KOPT-K1 (cell line): ENCODE data around the gene KCTD15.

ENCODE experiments used
- H3K27ac ChIP-seq: fragments of 200-600 bp; sonication (generic); 2 replicates; pipeline ENCODE4 v1.5.1; 2016; ENCODE audit warnings: antibody characterized with exemption, mild to moderate bottlenecking, low read depth, low read length; ENCODE audit not compliant: poor library complexity, severe bottlenecking
- H3K36me3 ChIP-seq: fragments of 200-600 bp; sonication (generic); 2 replicates; pipeline ENCODE4 v1.5.1; 2017; ENCODE audit warnings: antibody characterized with exemption, mild to moderate bottlenecking, low read length, moderate library complexity; ENCODE audit not compliant: insufficient read depth
- H3K9me3 ChIP-seq: fragments of 200-600 bp; sonication (generic); 2 replicates; pipeline ENCODE4 v1.5.1; 2017; ENCODE audit warnings: antibody characterized with exemption, low read length, mild to moderate bottlenecking; ENCODE audit not compliant: insufficient read depth, poor library complexity, severe bottlenecking

KCTD15 gene

GRCh38 chr19:33763633-33764371 lies 32.9 kb upstream of the KCTD15 start:
- H3K27ac ChIP-seq = no peak overlapping the region

GRCh38 chr19:33766623-33767022 lies 30.0 kb upstream of the KCTD15 start:
- no peaks in the 10 kb centered on the region for H3K9me3 ChIP-seq
- H3K27ac ChIP-seq = no peak overlapping the region

More at GRCh38 chr19:33763633-33764371, 32.9 kb upstream of the KCTD15 start:
- Histone ChIP-seq H3K36me3 (no peaks in the 10 kb centered on the region), H3K9me3 (no peaks in the 10 kb centered on the region)

GRCh38 chr19:33767898-33768413 lies 28.7 kb upstream of the KCTD15 start:
- Histone ChIP-seq H3K27ac (no peak overlapping the region), H3K36me3 (no peaks in the 10 kb centered on the region), H3K9me3 (no peaks in the 10 kb centered on the region)

More at GRCh38 chr19:33766623-33767022, 30.0 kb upstream of the KCTD15 start:
- H3K36me3 ChIP-seq = no peaks in the 10 kb centered on the region

- Histone ChIP-seq H3K36me3 (no peaks in the 10 kb centered on the region), H3K27ac (no peak overlapping the region), H3K9me3 (no peaks in the 10 kb centered on the region)
Measured at GRCh38 chr19:33769208-33769607, 27.5 kb upstream of the KCTD15 start.

GRCh38 chr19:33770107-33770506 lies 26.6 kb upstream of the KCTD15 start:
- Histone ChIP-seq H3K36me3 (no peaks in the 10 kb centered on the region), H3K9me3 (no peaks in the 10 kb centered on the region), H3K27ac (no peak overlapping the region)

GRCh38 chr19:33771384-33772101 lies 25.1 kb upstream of the KCTD15 start:
- Histone ChIP-seq H3K9me3 (no peaks in the 10 kb centered on the region), H3K36me3 (no peaks in the 10 kb centered on the region), H3K27ac (no peak overlapping the region)

GRCh38 chr19:33772102-33772857 lies 24.4 kb upstream of the KCTD15 start:
- Histone ChIP-seq H3K36me3 (no peaks in the 10 kb centered on the region), H3K9me3 (no peaks in the 10 kb centered on the region), H3K27ac (no peak overlapping the region)

- H3K27ac ChIP-seq = no peak overlapping the region
- H3K9me3 ChIP-seq = no peaks in the 10 kb centered on the region
- H3K36me3 ChIP-seq = no peaks in the 10 kb centered on the region
Measured at GRCh38 chr19:33772858-33773180, 23.9 kb upstream of the KCTD15 start.

- H3K36me3 ChIP-seq = no peaks in the 10 kb centered on the region
- no peaks in the 10 kb centered on the region for H3K9me3 ChIP-seq
- no peak overlapping the region for H3K27ac ChIP-seq
Measured at GRCh38 chr19:33773704-33774624, 22.7 kb upstream of the KCTD15 start.

- no peak overlapping the region for H3K27ac ChIP-seq
- H3K9me3 ChIP-seq = no peaks in the 10 kb centered on the region
- no peaks in the 10 kb centered on the region for H3K36me3 ChIP-seq
Measured at GRCh38 chr19:33774751-33775150, 21.9 kb upstream of the KCTD15 start.

GRCh38 chr19:33775731-33776487 lies 20.8 kb upstream of the KCTD15 start:
- Histone ChIP-seq H3K27ac (no peak overlapping the region), H3K36me3 (no peaks in the 10 kb centered on the region), H3K9me3 (no peaks in the 10 kb centered on the region)

- Histone ChIP-seq H3K9me3 (no peaks in the 10 kb centered on the region), H3K27ac (no peak overlapping the region), H3K36me3 (no peaks in the 10 kb centered on the region)
Measured at GRCh38 chr19:33777351-33777750, 19.3 kb upstream of the KCTD15 start.

GRCh38 chr19:33777753-33778088 lies 18.9 kb upstream of the KCTD15 start:
- H3K36me3 ChIP-seq = no peaks in the 10 kb centered on the region
- no peaks in the 10 kb centered on the region for H3K9me3 ChIP-seq
- H3K27ac ChIP-seq = no peak overlapping the region
